GM20431 (cell line): Measurements from ENCODE around the gene RND1.
"Not testable (repeated sequence)": the region's sequence is repeated elsewhere in the genome, so short reads cannot be mapped to it uniquely, and the experiment has no call there.

Source experiments
- in situ Hi-C: fragments of 300-500 bp; cut with MseI, MboI; formaldehyde crosslinking; loops from one replicate; pipeline ENCODE4 v1.15.0; 2020; ENCODE audit warnings: low sequenced_read_pairs; ENCODE audit not compliant: unreplicated experiment

The RND1 gene

DNA sequence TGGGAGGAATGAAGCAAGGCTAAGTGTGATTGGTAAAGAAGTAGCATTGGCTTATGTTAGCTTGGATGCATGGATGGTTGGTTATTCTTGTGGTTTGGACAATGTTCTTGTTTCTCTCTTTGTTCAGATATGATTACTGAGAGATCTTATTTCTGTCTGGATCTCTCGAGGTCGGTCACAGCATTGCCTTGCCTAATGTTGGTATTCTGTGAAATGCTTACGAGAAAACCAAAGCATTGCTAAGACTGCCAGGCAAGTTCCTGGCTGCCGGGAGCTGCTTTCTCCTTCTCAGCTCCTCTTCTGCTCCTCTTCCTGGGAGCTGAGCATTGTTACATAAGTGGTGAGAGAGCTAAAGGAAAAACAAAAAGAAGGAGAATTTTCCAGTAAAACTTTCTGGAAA, 7.4 kb upstream of the RND1 start:
- in situ Hi-C loops: no loop called here

DNA sequence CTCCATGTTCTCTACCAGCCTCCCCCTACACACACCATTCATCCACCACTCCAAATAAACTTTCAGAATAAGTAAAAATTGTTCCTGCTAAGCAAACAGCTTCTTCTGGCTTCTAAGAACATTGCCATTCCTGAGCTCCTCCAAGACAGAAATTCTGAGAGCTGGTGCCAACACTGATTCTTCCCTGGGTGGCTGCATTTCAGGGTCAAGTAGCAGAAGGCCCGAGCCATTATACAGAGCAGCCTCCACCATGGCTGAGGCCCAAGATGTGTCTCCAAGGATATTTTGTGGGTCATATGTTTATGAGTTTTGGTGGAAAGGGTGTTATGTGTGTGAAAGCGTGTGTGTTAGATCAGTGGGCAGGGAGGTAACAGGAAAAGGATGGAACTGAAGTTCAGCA, 3.5 kb upstream of the RND1 start:
- in situ Hi-C loops: no loop called here

DNA sequence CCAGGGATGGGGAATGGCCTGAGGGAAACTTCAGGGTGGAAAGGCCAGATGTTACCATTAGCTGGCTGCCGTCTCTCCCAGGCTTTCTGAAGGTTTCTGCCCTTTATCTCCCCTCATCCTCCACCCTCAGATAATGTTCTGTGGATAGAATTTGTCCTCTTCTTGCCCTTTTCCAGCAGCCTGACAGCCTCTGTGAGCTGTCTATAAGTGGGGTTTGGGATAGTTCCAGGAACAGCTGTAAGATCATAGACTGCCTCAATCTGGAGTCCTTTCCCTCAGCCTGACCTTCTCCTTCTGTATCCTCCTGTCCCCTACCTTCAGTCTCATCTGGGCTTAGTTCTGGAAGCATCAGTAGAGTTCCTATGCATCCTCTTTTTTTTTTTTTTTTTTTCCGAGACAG, 2.8 kb upstream of the RND1 start:
- in situ Hi-C loops: no loop called here

DNA sequence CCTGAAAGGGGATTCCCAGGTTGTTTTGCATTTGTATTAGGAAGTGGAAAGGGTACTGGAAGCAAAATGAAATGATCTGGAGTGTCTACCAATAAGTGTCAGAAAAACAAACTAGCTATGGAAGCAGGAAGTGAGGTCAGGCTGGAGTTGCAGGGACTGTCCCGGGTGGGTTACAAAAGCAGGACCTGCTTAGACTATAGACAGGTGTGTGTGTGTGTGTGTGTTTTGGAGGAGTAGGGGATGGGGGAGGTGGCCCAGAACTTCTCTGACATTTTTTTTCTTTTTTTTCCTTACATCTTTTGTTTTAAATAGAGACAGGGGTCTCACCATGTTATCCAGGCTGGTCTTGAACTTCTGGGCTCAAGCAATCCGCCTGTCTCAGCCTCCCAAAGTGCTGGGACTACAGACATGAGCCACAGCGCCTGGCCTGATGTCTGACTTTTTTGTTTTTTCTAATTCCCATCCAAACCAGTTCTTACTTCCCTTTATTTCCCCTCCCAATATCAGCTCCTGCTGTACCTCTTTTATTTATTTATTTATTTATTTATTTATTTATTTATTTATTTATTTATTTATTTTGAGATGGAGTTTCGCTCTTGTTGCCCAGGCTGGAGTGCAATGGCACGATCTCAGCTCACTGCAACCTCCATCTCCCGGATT, 512 bp upstream of the RND1 start:
- in situ Hi-C loops: no loop called here

DNA sequence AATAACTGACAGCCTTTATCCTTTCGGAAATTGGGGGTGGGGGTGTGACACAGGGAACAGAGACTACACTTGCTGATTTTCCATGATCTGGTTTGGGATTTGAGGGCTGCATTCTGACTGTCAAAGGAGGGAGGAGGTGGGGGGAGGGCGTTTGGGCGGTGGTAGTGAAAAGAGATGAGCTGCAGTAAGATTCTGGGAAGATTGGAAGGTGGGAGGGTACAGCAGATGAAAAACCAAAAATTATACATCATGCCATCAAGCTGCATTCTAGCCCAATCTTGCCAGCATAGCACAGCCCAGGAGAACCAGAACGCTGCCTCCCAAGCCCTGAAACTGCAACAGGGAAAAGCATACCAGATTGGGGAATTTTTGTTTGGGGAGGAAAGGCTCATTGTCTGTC, 2.4 kb downstream of the RND1 start:
- in situ Hi-C loops: no loop called here

DNA sequence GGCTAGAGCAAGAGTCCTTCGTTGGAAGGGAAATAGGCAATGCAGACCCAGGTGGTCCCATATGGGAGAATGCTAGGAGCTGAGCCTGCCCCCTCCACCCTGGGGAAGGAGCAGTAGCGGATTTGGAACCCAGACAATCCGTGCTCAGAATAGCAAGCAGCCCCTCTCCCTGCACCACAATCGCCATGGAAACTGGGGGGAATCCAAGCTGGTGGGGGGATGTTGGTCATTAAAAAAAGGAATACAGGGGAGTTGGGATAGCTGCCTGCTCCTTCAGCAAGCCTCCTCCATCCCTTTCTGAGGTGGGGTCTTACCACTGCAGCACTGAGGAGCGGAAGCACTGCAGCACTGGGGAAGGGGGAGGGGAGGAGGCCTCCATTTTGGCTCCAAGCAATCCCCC, 2.9 kb downstream of the RND1 start:
- in situ Hi-C loops: no loop called here

DNA sequence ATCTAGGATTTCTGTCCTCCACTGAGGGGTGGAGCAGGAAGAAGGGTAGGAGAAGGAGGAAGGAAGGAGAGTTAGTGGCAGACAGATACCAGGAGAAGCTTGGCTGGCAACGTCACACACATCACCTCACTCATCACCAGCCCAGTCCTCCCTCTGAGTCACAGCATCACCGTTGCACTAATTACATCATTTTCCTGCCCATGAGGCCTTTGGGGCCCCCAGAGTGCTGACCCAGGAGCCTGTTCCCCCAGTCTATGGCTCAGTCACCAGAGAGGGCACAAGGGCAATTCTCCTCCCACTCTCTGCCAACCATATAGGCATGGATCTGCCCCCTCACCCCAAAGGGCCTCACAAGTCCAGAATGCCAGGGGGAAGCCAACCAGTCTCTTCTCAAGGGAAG, 4.6 kb downstream of the RND1 start:
- in situ Hi-C loops: no loop called here

DNA sequence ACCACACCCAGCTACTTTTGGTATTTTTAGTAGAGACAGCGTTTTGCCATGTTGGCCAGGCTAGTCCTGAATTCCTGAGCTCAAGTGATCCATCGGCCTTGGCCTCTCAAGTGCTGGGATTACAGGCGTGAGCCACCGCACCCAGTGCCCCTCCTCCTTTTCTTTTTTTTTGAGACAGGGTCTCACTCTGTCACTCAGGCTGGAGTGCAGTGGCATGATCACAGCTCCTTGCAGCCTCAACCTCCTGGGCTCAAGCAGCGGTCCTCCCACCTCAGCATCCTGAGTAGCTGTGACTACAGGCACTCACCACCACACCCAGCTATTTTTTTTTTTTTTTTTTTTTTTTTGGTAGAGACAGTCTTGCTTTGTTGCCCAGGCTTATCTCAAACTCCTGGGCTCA, 5.4 kb downstream of the RND1 start:
- in situ Hi-C loops: not testable (repeated sequence)

DNA sequence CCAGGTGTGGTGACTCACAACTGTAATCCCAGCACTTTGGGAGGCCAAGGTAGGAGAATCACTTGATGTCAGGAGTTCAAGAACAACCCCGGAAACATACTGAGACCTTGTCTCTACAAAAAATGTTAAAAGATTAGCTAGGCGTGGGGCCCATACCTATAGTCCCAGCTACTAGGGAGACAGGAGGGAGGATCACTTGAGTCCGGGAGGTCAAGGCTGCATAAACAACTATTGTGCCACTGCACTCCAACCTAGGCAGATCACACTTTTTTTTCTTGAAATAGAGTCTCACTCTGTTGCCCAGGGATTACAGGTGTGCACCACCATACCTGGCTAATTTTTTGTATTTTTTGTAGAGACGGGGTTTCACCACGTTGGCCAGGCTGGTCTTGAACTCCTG, 6.1 kb downstream of the RND1 start:
- in situ Hi-C loops: no loop called here

DNA sequence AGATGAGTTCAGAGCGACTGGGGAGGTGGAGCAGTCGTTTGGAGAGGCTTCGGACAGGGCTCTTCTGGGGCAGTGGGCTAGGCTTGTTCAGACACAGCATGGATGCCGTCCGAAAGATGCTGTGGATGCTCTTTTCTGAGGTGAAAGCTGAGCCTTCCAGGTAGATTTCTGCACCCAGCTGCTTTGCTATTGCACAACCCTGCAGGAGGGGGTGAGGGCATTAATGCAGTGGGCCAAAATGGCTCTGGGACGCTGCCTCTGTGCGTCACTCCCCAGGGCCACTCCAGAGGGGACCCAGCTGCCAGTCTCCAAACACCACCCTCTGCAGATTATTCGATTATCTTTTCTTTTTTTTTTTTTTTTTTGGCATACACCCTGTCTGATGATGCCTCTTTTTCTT, 7.6 kb downstream of the RND1 start:
- in situ Hi-C loops: no loop called here

DNA sequence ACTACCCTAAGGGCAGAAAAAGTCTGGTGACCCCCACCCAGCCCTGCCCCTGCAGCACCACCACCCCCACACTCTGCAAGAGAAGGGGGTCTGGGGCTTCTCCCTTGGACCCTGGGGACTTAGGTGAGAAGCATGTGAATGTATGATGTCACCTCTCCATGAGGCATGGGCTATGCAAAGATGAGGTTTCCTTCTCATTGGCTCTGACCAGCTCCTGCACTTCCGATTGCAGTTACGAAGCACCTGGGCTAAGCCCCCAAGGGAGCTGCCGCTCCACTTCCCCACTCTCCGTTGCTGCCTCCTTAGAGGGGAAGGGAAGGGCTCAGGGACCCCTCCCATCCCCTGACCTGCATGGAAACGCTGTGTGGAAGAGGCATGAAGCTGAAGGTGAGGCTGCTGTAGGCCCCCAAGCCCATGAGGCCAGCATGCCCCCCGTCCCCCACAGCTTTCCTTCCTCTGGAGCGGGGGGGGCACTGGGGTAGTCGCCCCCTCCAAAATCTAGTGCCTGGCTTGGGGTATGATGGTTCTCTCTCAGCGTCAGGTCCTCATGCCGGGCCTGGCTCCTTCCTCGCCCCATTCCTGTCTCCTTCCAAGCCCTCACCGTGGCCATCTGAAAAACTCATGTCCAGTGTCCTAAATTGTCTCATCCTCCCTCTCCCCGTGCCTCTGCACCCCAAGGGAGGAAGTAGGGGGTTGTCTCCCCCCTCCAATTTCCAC, 8.2 kb downstream of the RND1 start:
- in situ Hi-C loops: no loop called here

DNA sequence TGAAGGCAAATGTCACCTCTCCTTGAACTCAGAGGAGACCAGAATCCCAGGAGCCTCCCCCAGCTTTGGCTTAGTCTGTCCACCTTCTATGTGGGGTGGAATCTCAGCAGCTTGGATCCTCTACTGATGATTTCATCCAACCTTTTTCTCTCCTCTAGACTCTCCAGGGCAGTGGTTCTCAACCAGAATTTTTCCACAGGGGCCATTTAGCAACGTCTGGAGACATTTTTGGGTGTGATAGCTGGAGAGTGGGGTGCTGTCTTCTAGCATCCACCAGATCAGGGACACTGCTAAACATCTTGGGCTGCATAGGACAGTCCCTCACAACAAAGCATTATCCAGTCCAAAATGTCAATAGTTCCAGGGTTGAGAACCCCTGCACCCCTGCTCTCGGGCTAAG, 9.3 kb downstream of the RND1 start:
- in situ Hi-C loops: no loop called here

DNA sequence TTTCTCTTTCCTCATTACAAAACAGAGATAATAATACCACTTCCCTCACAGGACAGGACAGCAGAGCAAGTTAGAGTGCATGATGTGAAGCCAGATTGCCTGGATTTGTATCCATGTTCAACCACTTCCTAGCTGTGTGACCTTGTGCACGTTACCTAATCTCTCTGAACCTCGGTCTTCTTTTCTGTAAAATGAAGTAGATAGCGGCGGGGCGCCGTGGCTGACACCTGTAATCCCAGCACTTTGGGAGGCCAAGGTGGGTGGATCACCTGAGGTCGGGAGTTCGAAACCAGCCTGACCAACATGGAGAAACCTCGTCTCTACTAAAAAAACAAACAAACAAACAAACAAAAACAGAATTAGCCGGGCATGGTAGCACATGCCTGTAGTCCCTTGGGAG, 10.7 kb downstream of the RND1 start:
- in situ Hi-C loops: not testable (repeated sequence)

DNA sequence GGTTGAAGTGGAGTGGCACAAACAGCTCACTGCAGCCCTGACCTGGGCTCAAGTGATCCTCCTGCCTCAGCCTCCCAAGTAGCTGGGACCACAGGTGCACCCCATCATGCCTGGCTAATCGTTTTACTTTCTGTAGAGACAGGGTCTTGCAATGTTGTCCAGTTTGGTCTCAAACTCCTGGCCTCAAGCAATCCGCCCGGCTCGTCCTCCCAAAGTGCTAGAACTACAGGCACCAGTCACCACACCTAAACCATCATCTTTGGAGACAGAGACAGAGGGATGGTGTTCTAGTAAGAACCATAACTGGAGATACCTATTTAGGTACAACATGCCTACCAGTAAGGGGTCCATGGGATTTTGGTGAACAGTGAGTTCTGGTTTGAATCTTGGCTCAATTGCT, 11.2 kb downstream of the RND1 start:
- in situ Hi-C loops: no loop called here

DNA sequence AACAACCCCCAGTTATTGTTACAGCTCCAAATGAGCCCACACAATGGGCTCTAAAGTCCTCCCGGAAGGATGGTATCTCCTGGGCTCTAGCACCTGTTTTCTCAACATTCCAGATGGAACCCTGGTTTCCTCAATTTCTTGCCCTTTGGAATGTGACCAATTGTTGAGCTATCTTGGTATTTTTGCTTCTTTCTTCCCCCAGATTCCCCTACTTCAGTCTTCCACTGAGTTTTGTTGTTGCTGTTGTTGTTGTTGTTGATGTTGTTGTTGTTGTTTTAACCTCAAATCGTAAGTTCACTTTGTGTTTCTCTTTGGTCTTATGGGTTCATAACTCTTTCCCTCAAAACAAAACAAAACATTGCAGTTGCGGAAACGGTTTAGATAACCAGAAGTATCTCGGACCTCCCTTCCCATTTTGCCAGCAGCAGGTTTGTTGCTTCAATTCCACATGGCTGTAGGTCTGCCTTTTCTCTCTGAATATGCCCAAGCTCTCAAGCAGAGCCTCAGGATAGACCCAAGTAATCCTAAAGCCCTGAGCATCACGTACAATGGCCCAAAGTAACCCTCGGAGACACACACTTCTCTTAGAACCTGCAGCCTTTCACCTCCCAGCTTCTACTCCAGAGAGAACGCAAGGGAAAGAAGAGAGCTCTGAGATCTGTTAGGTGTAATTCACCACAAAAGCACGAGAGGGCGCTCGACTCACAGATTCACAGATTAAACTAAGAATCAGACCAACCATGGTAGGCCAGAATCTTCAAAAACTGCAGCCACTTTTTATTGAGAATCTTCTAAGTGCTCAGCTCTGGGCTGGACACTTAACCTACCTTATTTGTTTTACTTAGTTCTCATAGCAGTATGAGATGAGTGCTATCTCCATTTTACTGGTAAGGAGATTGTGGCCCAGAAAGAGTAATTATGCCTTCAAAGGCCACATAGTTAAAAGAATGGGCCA, 12.7 kb downstream of the RND1 start:
- in situ Hi-C loops: no loop called here

DNA sequence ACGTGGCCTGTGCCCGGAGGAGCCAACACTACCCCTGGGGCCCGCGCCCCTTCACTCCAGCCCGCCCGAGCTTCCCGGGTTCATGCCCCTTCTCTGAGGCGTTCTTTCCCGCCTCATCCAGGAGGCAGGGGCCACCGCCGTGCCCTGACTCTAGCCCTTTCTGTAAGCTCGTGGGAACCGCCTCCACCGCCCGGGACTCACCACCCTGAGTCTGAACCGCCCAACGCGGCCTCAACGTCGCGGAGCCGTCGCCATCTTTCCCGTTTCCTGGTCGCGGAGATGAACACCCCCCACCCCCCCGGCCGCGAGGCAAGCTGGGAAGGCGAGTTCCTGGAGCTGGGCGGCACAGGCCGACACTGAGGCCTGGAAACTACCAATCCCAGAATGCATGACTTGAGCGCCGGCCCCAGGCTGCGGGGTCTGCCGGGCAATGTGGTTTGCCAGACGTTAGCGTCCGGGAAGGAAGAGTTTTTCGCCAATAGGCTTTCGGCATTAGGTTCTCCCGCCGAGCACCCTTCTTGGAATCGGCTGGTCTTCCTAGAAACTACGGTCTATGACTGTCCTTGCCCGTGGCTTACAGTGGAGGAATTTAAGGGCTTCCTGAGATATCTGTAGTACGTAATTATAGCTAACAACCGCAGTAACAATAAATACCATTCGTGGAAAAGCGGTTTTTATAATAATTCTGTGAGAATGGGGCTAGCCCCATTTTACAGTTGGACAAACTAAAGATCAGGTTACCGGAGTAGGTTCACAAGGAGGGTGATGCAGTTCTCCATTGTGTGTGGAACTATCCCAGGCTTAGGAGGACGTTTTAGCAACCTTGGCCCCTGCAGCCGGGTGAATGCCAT, 13.6 kb downstream of the RND1 start, which contains the start of gene DDX23:
DDX23 (minus strand) TSS at position 281 of the 851 bp plus-strand sequence. CDS start 6,381 bp downstream, outside the sequence.
- in situ Hi-C loops: no loop called here

DNA sequence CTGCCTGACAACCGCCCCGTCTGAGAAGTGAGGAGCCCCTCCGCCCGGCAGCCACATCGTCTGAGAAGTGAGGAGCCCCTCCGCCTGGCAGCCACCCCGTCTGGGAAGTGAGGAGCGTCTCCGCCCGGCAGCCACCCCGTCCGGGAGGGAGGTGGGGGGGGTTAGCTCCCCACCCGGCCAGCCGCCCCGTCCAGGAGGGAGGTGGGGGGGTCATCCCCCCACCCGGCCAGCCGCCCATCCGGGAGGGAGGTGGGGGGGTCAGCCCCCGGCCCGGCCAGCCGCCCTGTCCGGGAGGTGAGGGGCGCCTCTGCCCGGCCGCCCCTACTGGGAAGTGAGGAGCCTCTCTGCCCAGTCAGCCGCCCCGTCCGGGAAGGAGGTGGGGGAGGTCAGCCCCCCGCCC, 23.6 kb downstream of the RND1 start:
- in situ Hi-C loops: not testable (repeated sequence)

DNA sequence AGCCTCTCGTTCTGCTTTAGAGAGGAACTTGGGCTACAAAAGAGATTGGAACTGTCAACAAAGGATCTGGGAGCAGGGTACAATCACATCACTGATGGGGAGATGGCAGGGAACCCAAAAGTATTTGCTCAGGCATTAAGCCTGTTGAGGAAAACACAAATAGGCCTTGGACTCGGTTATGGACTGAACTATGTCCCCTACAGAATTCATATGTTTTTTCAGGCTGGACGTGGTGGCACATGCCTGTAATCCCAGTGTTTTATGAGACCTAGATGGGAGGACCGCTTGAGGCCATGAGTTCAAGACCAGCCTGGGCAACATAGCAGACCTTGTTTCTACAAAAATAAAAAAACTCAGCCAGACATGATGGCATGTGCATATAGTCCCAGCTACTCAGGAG, 27.6 kb downstream of the RND1 start:
- in situ Hi-C loops: no loop called here

DNA sequence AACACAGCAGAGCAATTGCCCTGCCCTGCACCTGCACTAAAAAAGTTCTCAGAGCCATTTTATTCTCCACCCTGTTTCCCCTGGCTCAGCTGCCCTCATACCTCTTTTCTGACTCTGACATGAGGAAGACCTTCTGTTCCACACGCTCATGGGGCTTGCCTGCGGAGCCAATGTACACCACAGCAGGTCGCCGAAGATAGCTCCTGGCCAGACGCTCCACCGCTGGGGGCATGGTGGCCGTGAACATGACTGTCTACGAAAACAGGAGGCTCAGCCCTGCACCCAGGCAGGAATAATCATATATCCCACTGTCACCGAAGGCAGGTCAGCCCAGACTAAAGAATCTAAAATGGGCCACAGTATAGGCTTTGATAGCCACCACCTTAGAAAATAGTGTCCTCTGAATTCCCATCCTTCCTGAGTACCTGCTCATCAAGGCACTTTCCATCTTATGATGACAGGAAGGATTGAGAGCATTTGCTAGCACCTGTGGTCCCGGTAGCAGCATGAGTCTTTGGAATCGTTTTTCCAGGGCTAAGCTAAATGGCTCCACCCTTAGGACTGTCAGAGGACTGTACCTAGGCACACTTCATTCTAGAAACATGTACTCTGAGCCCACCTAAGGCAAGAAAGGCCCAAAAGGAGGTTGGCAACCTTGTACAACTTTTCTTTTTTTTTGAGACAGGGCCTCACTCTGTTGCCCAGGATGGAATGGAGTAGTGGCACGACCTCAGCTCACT, 33.2 kb downstream of the RND1 start:
- in situ Hi-C loops: no loop called here
